ENCODE data around the gene SMIM22. TPM values are rescaled to one million over a fixed set of nuclear protein-coding genes. Genes with fewer than 3 reads are reported as not detected.

SMIM22 gene
- total RNA-seq, 2 experiments from 2014 or later, result not detected

DNA sequence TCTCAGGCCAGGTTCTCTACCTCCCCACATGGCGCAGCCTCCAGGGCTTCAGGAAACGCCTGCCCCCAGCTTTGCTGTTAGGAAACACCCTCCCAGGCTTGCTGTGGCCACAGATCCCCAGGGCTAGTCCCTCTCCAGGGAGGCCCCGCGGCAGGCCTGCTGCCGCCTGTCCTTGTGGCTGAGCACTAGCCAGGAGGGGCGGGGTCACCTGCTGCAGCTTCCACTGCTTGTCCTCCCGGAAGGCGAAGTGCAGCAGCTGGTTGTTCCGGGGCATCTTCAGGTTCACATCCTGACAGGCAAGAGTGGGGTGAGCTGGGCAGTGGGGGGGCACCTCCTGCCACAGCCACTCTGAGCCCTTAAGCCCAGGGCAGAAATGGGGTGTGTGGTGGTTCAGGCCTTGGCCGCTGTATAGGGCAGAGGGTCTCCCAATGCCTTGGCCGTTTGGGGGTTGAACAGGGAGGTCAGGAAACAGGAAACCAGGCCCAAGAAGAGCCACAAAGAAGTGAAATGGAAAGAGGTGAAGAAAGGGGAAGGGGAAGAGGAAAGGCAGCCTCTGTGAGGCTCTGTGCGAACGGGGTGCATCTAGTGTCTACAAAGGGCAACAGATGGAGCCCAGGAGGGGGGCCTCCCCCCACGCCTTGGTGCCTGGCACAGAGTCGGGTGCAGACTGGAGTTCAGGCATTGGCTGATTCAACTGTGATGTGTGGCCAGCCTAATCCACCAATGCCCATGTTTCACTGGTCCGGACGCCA is 5.3 kb downstream of the SMIM22 start:
- DNase-seq, result no peak
- POLR2A ChIA-PET, result interaction anchor here (0.5 kb wide), 1 partner anchor 151 kb away, joined by 6 read pairs; no protein-coding TSS in a partner anchor
- intact Hi-C loops (cut with DNase I, micrococcal nuclease), result loop anchor here in 1 of 2 experiments (5.0 kb wide), 2 partner anchors 47 to 493 kb away; partner anchors contain the start of genes GLYR1 and UBN1
- Mint-ChIP-seq H3K36me3 (ENCODE audit: low read depth) (peaks cover 10% of the 10 kb centered on the region), H3K27me3 (no peaks in the 10 kb centered on the region), H3K9me3 (ENCODE audit: low read depth) (no peaks in the 10 kb centered on the region), H3K27ac (no peak overlapping the region), H3K4me3 (peak overlapping the region; percentile 6), H3K4me1 (peaks cover 14% of the 10 kb centered on the region)
- ATAC-seq, result no peak
- CTCF ChIA-PET, result interaction anchor here (0.8 kb wide), 1 partner anchor 15 kb away, joined by 3 read pairs; no protein-coding TSS in a partner anchor

DNA sequence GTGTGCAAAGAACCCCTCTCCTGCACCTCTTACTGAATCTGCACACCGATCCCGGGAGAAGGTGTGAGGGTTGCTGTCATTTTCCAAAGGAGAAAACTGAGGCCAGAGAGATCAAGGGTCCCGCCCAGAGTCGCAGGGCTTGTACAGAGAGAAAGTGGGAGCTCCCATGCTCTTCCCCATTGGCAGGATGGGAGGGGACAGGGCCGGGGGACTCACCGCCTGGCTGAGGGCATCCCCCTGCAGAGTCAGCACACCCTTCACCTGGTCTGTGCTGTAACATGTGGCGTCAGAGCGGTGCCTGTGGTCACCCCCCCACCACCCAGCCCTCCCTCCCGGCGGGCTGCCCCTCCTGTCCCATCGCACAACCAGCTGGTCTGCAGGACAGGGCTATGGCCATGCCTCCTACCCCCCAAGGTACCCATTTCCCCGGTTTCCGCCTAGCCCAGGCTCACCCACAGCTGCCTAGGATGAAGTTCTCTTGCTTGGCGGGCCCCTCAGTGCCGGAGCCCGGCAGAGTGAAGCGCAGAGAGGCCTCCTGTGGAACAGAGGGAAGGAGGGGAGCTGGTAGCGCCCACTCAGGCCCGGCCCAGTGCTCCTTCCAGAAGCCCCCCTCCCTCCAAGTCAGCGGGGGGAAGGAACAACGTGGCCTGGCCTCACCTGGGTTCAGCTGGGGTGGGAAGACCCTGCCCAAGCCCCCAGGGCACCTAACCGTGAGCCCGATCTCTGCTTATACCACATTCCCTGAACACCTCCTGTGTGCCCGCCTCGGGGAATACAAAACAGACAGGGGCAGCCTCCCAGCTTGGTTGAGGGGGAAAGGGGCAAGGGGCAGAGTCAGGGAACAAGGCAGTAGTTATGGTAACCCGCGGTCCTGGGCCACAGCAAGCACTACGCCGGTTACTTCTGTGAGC is 6.1 kb downstream of the SMIM22 start:
- CTCF ChIA-PET, result no interaction called here
- peaks cover 10% of the 10 kb centered on the region for H3K36me3 Mint-ChIP-seq (ENCODE audit: low read depth)
- H3K27ac Mint-ChIP-seq, result no peak overlapping the region
- peaks cover 14% of the 10 kb centered on the region for H3K4me1 Mint-ChIP-seq
- no peaks in the 10 kb centered on the region for H3K27me3 Mint-ChIP-seq
- no peak for DNase-seq
- POLR2A ChIA-PET, result no interaction called here
- no peak for ATAC-seq
- no peaks in the 10 kb centered on the region for H3K9me3 Mint-ChIP-seq (ENCODE audit: low read depth)
- intact Hi-C loops (cut with DNase I, micrococcal nuclease), result loop anchor here in 1 of 2 experiments (5.0 kb wide), 2 partner anchors 46 to 494 kb away; partner anchors contain the start of genes GLYR1 and UBN1
- H3K4me3 Mint-ChIP-seq, result peak overlapping the region; percentile 74

DNA sequence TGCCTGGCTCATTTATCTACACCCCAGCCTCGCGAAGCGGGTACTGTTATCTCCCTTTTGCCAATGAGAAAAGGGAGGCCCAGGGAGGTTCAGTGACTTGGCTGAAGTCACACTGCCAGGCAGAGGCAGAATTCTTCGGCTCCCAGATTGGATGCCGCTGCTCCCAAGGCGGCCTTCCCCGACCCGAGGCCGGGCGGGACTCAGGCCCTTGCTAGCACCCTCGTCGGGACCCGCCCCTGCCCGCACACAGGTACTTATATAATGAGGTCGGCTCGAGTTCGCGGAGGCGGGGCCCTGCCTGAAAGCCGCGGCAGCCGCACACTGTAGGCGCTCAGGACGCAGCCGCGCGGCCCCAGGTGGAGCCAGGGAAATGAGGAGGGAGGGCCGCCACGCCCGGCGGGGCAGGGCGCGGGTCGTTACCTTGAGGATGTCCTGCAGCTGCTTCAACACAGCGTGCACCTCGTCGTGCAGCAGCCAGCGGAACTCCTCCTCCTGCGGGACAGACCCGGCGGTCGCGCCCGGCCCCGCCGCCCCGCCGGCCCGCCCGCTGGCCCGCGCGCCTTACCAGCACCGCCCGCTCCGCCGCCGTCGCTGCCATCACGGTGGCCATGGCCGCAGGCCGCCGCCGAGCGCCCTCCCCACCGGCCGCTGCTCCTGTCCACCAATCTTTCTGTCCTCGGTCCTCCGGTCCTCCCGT is 6.9 kb downstream of the SMIM22 start, which contains the start of gene ROGDI:
ROGDI (minus strand) TSS at position 672 of the 697 bp plus-strand sequence; CDS start at position 610, 62 bp downstream.
- intact Hi-C loops (cut with DNase I, micrococcal nuclease), result loop anchor here (1.0 to 5.0 kb wide), 15 partner anchors 35 to 495 kb away; partner anchors contain the start of genes ANKS3 (in 2 of the 2), DNAAF8 (in 2 of the 2), GLYR1 (in 2 of the 2) and UBN1 (in 2 of the 2)

DNA sequence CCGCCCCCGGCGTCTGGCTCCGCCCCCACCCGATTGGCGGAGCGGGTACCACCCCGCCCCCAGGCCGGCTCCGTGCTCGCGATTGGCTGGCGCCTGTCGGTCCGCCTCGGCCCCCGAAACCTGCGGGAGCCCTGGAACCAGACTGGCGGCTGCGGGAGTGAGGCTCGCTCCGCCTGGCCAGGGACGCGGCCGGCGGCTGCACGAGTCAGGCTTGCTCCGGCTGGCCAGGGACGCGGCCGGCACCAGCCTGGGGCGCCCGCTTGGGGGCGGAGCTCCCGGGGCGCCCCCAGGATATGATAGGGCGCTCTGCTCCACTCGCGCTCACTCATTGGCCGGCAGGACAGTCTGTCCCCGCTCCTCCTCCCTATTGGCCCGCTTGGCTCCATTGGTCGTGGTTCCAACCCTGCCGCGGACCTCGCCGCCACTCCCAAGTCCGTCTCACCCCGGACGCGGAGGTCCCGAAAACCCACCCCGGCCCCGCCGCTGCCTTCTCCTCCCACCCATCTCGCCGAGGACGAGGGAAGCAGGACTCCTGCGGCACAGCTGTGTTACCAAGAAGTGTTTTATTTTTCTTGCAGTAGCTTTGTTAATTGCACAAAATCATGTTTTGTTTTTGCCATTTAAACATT is 7.6 kb downstream of the SMIM22 start:
- Mint-ChIP-seq H3K27ac (peak overlapping the region; percentile 58), H3K9me3 (ENCODE audit: low read depth) (no peaks in the 10 kb centered on the region), H3K36me3 (ENCODE audit: low read depth) (peaks cover 16% of the 10 kb centered on the region), H3K27me3 (no peaks in the 10 kb centered on the region), H3K4me3 (peak overlapping the region; percentile 74), H3K4me1 (peaks cover 14% of the 10 kb centered on the region)
- ATAC-seq (peak; percentile 98), DNase-seq (peak; percentile 92)
- intact Hi-C loops (cut with DNase I, micrococcal nuclease), result loop anchor here (1.0 to 5.0 kb wide), 15 partner anchors 35 to 495 kb away; partner anchors contain the start of genes ANKS3 (in 2 of the 2), DNAAF8 (in 2 of the 2), GLYR1 (in 2 of the 2) and UBN1 (in 2 of the 2)
- CTCF ChIA-PET, result interaction anchor here (0.7 to 1.2 kb wide), 4 partner anchors 33 to 232 kb away, joined by 3 to 6 read pairs (median 4); partner anchors contain the start of genes ANKS3 and DNAAF8
- POLR2A ChIA-PET, result interaction anchor here (0.6 to 1.5 kb wide), 6 partner anchors 9 to 293 kb away, joined by 3 to 10 read pairs (median 4); partner anchors contain the start of genes ANKS3 and DNAAF8

More for the DNA sequence above, 6.9 kb downstream of the SMIM22 start, which contains the start of gene ROGDI:
- ChIA-PET POLR2A (interaction anchor here (0.6 to 1.5 kb wide), 5 partner anchors 10 to 292 kb away, joined by 3 to 10 read pairs (median 4); partner anchors contain the start of genes ANKS3 and DNAAF8), CTCF (interaction anchor here (1.0 to 1.2 kb wide), 3 partner anchors 52 to 232 kb away, joined by 3 to 6 read pairs (median 4); partner anchors contain the start of genes ANKS3 and DNAAF8)
- peaks cover 10% of the 10 kb centered on the region for H3K36me3 Mint-ChIP-seq (ENCODE audit: low read depth)
- H3K9me3 Mint-ChIP-seq (ENCODE audit: low read depth), result no peaks in the 10 kb centered on the region
- peaks cover 14% of the 10 kb centered on the region for H3K4me1 Mint-ChIP-seq
- ATAC-seq (peak; percentile 55), DNase-seq (peak; percentile 84)
- peak within 1 kb of the TSS; percentile 74 for H3K4me3 Mint-ChIP-seq
- no peaks in the 10 kb centered on the region for H3K27me3 Mint-ChIP-seq
- peak within 1 kb of the TSS; percentile 58 for H3K27ac Mint-ChIP-seq

DNA sequence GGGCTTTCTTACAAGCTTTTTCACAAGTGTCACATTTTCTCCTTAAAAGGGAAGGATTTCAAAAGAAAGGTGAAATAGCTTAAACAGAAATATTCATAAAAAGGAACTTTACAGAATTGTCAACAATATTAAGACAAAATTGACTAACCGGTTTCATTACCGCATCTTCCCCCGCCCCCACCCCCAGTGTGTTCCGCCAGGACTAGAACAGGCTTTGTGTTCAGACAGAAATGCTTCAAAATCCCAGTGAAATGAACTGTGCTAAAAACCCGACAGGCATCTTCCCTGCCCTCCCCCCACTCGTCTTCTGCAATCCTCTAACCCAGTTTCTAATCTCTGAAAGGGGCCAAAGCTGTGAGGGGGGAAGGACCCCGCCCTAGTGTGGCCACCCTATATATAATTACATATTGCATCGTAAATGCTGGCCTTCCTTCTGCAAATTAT is 8.3 kb downstream of the SMIM22 start:
- peaks cover 14% of the 10 kb centered on the region for H3K4me1 Mint-ChIP-seq
- intact Hi-C loops (cut with DNase I, micrococcal nuclease), result loop anchor here (2.0 to 5.0 kb wide), 7 partner anchors 44 to 496 kb away; partner anchors contain the start of genes ALG1 (in 1 of the 2), ANKS3 (in 1 of the 2), DNAAF8 (in 1 of the 2) and GLYR1 (in 1 of the 2)

DNA sequence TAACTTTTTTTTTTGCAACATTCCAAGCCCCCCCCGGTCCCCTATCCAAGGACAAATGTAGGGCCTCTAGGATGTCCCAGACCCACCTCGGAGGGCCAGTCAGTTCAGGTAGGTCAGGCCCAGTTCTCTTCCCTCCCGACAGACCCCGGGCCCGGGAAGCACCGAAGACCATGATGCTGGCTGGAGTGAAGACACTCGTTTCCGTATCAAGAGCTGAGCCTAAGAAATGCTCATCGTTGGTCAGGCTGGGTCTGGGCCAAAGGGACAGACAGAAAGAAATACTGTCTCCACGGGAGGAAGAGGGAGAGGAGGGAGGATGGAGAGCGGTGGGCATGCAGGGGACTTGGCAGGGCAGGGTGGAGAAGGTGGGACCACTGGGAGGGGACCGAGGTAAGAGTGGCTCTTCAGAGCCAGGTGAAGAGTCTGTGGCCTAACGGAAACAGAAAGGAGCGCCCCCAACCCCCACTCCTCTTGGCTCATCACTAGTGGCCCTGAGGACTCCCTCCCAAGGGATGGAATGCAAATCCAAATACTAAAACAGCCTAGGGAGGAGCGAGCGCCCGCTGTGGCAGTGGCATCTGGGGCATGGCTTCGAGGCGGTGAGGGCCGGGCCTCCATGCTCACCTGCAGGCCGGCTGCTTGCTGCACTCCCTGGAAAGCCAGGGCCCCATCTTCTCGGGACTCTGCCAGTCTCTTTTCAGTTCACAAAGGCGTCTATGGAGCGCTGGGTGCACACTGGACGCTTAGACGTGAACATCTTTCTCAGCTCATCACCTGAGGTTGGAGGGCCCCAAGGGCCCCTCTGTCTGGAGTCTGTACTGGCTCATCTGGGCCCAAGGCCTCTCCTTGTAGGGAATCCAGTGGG is 9.0 kb downstream of the SMIM22 start:
- DNase-seq, result no peak

More for the DNA sequence above, 8.3 kb downstream of the SMIM22 start:
- ChIA-PET POLR2A (interaction anchor here (1.0 to 1.5 kb wide), 4 partner anchors 8 to 69 kb away, joined by 3 to 10 read pairs (median 4); partner anchors contain the start of genes ANKS3 and DNAAF8), CTCF (interaction anchor here (0.7 to 1.2 kb wide), 3 partner anchors 32 to 231 kb away, joined by 3 to 6 read pairs (median 3); partner anchors contain the start of genes ANKS3 and DNAAF8)
- peak overlapping the region; percentile 74 for H3K4me3 Mint-ChIP-seq
- no peaks in the 10 kb centered on the region for H3K9me3 Mint-ChIP-seq (ENCODE audit: low read depth)
- H3K27ac Mint-ChIP-seq, result no peak overlapping the region
- no peak for ATAC-seq
- H3K36me3 Mint-ChIP-seq (ENCODE audit: low read depth), result peaks cover 16% of the 10 kb centered on the region
- no peak for DNase-seq
- H3K27me3 Mint-ChIP-seq, result no peaks in the 10 kb centered on the region

DNA sequence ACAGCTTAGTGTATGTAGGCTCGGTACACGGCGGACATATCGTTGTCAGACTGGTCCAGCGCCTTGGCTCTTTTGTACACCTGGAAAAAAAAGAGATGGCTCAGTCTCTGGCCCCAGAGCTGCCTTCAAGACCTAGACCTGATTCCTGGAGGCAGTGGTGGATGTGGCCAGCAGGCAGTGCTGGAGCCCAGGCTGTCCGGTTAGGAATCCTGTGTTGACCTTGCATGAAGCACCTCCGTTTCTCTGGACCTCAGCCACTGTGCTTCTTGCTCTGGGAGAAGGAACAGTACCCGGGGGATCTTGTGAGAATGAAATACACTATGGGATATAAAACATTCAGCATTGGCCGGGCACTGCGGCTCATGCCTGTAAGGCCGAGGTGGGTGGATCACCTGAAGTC is 10.1 kb downstream of the SMIM22 start:
- no peaks in the 10 kb centered on the region for H3K9me3 Mint-ChIP-seq (ENCODE audit: low read depth)
- no peak overlapping the region for H3K27ac Mint-ChIP-seq
- DNase-seq, result no peak
- H3K4me1 Mint-ChIP-seq, result peaks cover 14% of the 10 kb centered on the region
- ChIA-PET POLR2A (no interaction called here), CTCF (no interaction called here)
- intact Hi-C loops (cut with DNase I, micrococcal nuclease), result no loop called here
- no peaks in the 10 kb centered on the region for H3K27me3 Mint-ChIP-seq
- no peak overlapping the region for H3K4me3 Mint-ChIP-seq
- ATAC-seq, result no peak
- H3K36me3 Mint-ChIP-seq (ENCODE audit: low read depth), result peaks cover 16% of the 10 kb centered on the region

More for the DNA sequence above, 9.0 kb downstream of the SMIM22 start:
- Mint-ChIP-seq H3K27ac (no peak overlapping the region), H3K36me3 (ENCODE audit: low read depth) (peaks cover 16% of the 10 kb centered on the region), H3K27me3 (no peaks in the 10 kb centered on the region), H3K4me1 (peaks cover 14% of the 10 kb centered on the region), H3K4me3 (no peak overlapping the region), H3K9me3 (ENCODE audit: low read depth) (no peaks in the 10 kb centered on the region)
- ATAC-seq, result no peak
- ChIA-PET POLR2A (interaction anchor here (0.6 to 1.5 kb wide), 2 partner anchors 18 to 70 kb away, joined by 3 to 10 read pairs; partner anchors contain the start of genes ANKS3 and DNAAF8), CTCF (no interaction called here)
- intact Hi-C loops (cut with DNase I, micrococcal nuclease), result loop anchor here (2.0 to 5.0 kb wide), 7 partner anchors 43 to 497 kb away; partner anchors contain the start of genes ALG1 (in 1 of the 2), ANKS3 (in 1 of the 2), DNAAF8 (in 1 of the 2) and GLYR1 (in 1 of the 2)

DNA sequence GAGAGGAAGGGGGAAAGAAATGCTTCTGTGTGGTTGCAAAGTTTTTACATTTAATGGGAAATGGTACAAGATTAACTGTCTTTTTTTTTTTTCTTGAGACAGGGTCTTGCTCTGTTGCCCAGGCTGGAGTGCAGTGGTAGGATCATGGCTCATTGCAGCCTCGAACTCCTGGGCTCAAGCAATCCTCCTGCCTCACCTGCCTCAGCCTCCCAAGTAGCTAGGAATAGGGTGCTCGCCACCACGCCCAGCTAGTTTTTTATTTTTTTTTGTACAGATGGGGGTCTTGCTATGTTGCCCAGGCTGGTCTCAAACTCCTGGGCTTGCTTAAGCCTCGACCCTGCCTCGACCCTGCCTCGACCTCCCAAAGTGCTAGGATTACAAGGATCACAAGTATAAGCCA is 11.1 kb downstream of the SMIM22 start:
- intact Hi-C loops (cut with DNase I, micrococcal nuclease), result no loop called here
- Mint-ChIP-seq H3K4me1 (peaks cover 10% of the 10 kb centered on the region), H3K27ac (no peak overlapping the region), H3K9me3 (ENCODE audit: low read depth) (no peaks in the 10 kb centered on the region), H3K27me3 (no peaks in the 10 kb centered on the region), H3K4me3 (no peak overlapping the region), H3K36me3 (ENCODE audit: low read depth) (peaks cover 16% of the 10 kb centered on the region)
- POLR2A ChIA-PET, result no interaction called here
- DNase-seq (no peak), ATAC-seq (no peak)
- CTCF ChIA-PET, result no interaction called here

DNA sequence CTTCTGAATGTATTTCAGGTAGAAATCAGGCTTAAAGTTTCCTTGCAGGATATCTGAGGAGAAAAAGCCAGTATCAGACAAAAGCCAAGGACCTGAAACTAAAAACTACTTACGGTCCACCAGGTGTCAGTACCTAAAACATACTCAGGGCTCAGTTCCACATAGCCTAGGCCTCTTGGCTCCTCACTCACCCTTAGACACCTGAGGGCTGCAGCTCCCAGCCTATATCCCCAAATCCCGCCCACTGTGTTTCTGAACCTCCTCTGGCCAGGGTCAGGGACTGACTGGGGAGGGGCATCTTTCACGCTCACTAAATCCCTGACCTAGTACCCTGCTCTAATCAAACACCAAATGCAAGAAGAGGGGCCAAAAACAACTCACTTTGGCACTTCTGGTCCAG is 16.1 kb downstream of the SMIM22 start:
- H3K36me3 Mint-ChIP-seq (ENCODE audit: low read depth), result peaks cover 36% of the 10 kb centered on the region
- DNase-seq (no peak), ATAC-seq (no peak)
- intact Hi-C loops (cut with DNase I, micrococcal nuclease), result no loop called here
- no peak overlapping the region for H3K4me3 Mint-ChIP-seq
- no peak overlapping the region for H3K27ac Mint-ChIP-seq
- ChIA-PET CTCF (no interaction called here), POLR2A (no interaction called here)
- H3K27me3 Mint-ChIP-seq, result no peaks in the 10 kb centered on the region
- H3K9me3 Mint-ChIP-seq (ENCODE audit: low read depth), result no peaks in the 10 kb centered on the region
- H3K4me1 Mint-ChIP-seq, result no peaks in the 10 kb centered on the region
